NB4 (cell line): ENCODE data around the gene UTP14A.

ENCODE experiments used
- DNase-seq: peaks from one replicate; pipeline ENCODE4 v3.0.0; 2010; ENCODE audit warnings: low read depth
- H3K4me3 ChIP-seq: one replicate; pipeline ENCODE4 v1.5.1; 2011; ENCODE audit warnings: mild to moderate bottlenecking, low read depth, low read length, moderate library complexity
- CTCF ChIP-seq: IDR thresholded peaks from one replicate; pipeline ENCODE4 v1.5.1; 2012; ENCODE audit warnings: low read depth, low read length
- MAX ChIP-seq: IDR thresholded peaks from 2 replicates; pipeline ENCODE4 v1.6.1; 2011; ENCODE audit warnings: low read depth, low read length
- MYC ChIP-seq: IDR thresholded peaks from 2 replicates; pipeline ENCODE4 v1.6.1; 2011; ENCODE audit warnings: low read depth, low read length
- POLR2A ChIP-seq: IDR thresholded peaks from 2 replicates; pipeline ENCODE4 v1.6.1; 2011; ENCODE audit warnings: mild to moderate bottlenecking; ENCODE audit not compliant: insufficient read length; ENCODE audit errors: extremely low read depth

UTP14A gene

GRCh38 chrX:129900054-129900453 is 5.9 kb upstream of the UTP14A start:
- DNase-seq, result no peak
- TF ChIP-seq POLR2A (no peak), MAX (no peak), CTCF (no peak), MYC (no peak)
- H3K4me3 ChIP-seq, result no peak overlapping the region

- H3K4me3 ChIP-seq, result no peak overlapping the region
- TF ChIP-seq POLR2A, result no peak
- no peak for TF ChIP-seq MYC
- TF ChIP-seq CTCF, result no peak
- no peak for TF ChIP-seq MAX
- DNase-seq, result no peak
Measured at GRCh38 chrX:129908636-129909035, 2.7 kb downstream of the UTP14A start.

- TF ChIP-seq CTCF (peak; percentile 53), POLR2A (no peak), MAX (no peak), MYC (peak; percentile 24; the same call in 1 of the 2 replicates)
- no peak overlapping the region for H3K4me3 ChIP-seq
- DNase-seq, result peak; percentile 84
Measured at GRCh38 chrX:129925305-129926092, 19.5 kb downstream of the UTP14A start.

- TF ChIP-seq MAX (no peak), MYC (no peak)
- H3K4me3 ChIP-seq, result no peak overlapping the region
- no peak for DNase-seq
Measured at GRCh38 chrX:129930941-129931410, 25.0 kb downstream of the UTP14A start.

GRCh38 chrX:129931411-129932015 is 25.5 kb downstream of the UTP14A start:
- peak overlapping the region; percentile 40 for H3K4me3 ChIP-seq
- TF ChIP-seq CTCF (no peak), MAX (no peak), POLR2A (no peak), MYC (no peak)
- DNase-seq, result peak; percentile 74
